Liver (tissue), 3 donors: ENCODE measurements around the gene RASIP1.

Source experiments
- FOXA1 ChIP-seq: IDR thresholded peaks from 2 replicates; pipeline ENCODE4 v1.6.1; 2016; ENCODE audit warnings: antibody characterized with exemption
- JUND ChIP-seq, 2 donors: IDR thresholded peaks; 2 replicates each; pipeline ENCODE4 v1.6.1; 2016; ENCODE audit warnings: antibody characterized with exemption in 2 of 2
- TAF1 ChIP-seq: conservative IDR thresholded peaks from 2 replicates; pipeline ENCODE4 v1.6.1; 2016; ENCODE audit warnings: antibody characterized with exemption, mild to moderate bottlenecking
- YY1 ChIP-seq: IDR thresholded peaks from 2 replicates; pipeline ENCODE4 v1.6.1; 2016; ENCODE audit warnings: antibody characterized with exemption, mild to moderate bottlenecking
- TF ChIP-seq, protein P1 (sequence below): fragments of 150-350 bp; IDR thresholded peaks from 2 replicates; pipeline ENCODE4 v1.5.1; 2017; ENCODE audit warnings: improper control_type of control experiment, low read depth, low read length; ENCODE audit not compliant: missing input control
- TF ChIP-seq, protein P2 (sequence below): IDR thresholded peaks from 2 replicates; pipeline ENCODE4 v1.6.1; 2016; ENCODE audit warnings: antibody characterized with exemption
- TF ChIP-seq, protein P3 (sequence below): IDR thresholded peaks from 2 replicates; pipeline ENCODE4 v1.6.1; 2016; ENCODE audit warnings: antibody characterized with exemption, mild to moderate bottlenecking
- donor health status: healthy.
- donor health status: healthy.

DNA sequence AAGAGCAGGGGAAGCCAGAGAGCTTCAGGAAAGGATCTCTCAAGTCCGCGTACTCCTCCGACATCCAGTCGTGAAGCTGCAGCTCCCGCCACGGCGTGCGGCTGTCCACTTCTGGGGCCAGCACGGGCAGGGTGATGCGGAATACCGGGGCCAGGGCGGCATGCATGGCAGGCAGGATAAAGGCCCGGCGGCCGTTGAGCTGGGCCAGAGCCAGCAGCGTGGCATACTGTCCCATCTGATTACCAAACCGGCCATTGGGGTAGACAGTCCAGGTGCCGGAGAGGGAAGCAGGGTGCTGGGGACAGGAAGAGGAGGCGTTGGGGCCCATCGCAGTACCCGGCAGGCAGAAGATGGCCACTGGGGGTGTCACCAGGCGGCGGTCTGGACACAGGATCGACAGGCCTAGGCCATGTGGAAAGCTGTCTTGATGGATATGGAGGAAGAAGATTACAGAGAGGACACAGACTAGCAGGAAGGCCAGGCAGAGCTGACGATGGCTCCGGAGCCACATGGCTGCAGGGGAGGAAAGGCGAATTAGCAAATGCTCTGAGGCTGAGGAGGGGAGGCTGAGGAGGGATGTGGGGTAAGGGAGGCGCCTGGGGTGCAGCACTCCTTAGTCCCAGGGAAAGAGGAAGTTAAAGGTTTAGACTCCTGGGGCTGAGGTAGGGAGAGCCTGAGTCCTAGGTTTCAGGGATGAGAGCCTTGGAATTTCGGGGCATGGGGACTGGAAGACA, 10.5 kb upstream of the RASIP1 start:
- no peak for TF ChIP-seq YY1
- no peak for TF ChIP-seq FOXA1
- TF ChIP-seq, protein P1, sequence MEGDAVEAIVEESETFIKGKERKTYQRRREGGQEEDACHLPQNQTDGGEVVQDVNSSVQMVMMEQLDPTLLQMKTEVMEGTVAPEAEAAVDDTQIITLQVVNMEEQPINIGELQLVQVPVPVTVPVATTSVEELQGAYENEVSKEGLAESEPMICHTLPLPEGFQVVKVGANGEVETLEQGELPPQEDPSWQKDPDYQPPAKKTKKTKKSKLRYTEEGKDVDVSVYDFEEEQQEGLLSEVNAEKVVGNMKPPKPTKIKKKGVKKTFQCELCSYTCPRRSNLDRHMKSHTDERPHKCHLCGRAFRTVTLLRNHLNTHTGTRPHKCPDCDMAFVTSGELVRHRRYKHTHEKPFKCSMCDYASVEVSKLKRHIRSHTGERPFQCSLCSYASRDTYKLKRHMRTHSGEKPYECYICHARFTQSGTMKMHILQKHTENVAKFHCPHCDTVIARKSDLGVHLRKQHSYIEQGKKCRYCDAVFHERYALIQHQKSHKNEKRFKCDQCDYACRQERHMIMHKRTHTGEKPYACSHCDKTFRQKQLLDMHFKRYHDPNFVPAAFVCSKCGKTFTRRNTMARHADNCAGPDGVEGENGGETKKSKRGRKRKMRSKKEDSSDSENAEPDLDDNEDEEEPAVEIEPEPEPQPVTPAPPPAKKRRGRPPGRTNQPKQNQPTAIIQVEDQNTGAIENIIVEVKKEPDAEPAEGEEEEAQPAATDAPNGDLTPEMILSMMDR: no peak
- TF ChIP-seq, protein P2, sequence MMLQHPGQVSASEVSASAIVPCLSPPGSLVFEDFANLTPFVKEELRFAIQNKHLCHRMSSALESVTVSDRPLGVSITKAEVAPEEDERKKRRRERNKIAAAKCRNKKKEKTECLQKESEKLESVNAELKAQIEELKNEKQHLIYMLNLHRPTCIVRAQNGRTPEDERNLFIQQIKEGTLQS: no peak
- TF ChIP-seq, protein P3, sequence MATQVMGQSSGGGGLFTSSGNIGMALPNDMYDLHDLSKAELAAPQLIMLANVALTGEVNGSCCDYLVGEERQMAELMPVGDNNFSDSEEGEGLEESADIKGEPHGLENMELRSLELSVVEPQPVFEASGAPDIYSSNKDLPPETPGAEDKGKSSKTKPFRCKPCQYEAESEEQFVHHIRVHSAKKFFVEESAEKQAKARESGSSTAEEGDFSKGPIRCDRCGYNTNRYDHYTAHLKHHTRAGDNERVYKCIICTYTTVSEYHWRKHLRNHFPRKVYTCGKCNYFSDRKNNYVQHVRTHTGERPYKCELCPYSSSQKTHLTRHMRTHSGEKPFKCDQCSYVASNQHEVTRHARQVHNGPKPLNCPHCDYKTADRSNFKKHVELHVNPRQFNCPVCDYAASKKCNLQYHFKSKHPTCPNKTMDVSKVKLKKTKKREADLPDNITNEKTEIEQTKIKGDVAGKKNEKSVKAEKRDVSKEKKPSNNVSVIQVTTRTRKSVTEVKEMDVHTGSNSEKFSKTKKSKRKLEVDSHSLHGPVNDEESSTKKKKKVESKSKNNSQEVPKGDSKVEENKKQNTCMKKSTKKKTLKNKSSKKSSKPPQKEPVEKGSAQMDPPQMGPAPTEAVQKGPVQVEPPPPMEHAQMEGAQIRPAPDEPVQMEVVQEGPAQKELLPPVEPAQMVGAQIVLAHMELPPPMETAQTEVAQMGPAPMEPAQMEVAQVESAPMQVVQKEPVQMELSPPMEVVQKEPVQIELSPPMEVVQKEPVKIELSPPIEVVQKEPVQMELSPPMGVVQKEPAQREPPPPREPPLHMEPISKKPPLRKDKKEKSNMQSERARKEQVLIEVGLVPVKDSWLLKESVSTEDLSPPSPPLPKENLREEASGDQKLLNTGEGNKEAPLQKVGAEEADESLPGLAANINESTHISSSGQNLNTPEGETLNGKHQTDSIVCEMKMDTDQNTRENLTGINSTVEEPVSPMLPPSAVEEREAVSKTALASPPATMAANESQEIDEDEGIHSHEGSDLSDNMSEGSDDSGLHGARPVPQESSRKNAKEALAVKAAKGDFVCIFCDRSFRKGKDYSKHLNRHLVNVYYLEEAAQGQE: no peak
- TF ChIP-seq TAF1: no peak
- no peak for TF ChIP-seq JUND (IDR thresholded peaks at IDR 0.05)
